HuH-7 (cell line): Measurements from ENCODE around the gene WASF2.
A peak's percentile ranks its signal among the peaks of the same experiment; 100 is the strongest.

Experiments used
- DNase-seq: peaks from one replicate; pipeline ENCODE4 v3.0.0; 2011; ENCODE audit warnings: low spot score

Gene WASF2

GRCh38 chr1:27374362-27375086 lies 115.4 kb downstream of the WASF2 start, which contains the start of gene FCN3:
Gene FCN3, minus strand, starts transcription at chr1:27374824. Its CDS starts 6 bp downstream, at chr1:27374818.
- no peak for DNase-seq

DNA sequence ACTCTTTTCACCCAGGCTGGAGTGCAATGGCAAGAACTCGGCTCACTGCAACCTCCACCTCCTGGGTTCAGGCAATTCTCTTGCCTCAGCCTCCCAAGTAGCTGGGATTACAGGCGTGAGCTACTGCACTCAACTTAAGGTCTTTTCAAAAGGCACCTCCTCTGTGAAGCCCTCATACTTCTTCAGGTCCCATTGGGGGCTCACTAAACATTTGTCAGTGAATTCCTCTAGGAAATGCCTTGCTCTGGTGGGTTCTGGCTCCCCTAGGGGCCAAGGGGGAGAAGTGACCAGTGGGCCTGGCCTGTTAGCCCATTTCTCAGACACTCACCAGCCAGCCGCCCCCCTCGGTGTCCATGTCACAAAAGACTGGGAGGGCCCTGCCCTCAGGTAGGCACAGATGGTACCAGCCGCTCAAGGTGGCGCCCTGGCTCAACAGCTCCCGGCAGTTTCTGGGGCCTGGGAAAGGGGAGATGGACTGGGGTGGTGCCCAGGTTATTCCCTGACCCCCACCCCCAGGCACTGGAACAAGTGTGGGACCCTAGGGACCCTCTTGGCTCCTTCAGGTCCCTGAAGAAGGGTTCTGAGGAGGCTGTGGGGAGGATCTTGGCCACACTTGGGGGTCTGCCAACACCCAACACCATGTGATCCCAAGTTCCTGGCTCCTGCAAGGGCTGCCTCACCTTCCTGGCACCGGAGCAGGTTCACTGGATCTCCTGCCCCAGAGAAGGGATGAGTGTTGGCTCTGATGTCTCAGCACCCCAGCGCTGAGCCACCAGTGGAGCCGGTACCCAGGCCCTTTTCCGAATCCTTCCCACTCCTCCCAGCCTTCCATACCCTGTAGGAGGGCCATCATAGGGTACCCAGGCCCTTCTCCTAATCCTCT lies 116.9 kb downstream of the WASF2 start:
- DNase-seq, result peak; percentile 50

DNA sequence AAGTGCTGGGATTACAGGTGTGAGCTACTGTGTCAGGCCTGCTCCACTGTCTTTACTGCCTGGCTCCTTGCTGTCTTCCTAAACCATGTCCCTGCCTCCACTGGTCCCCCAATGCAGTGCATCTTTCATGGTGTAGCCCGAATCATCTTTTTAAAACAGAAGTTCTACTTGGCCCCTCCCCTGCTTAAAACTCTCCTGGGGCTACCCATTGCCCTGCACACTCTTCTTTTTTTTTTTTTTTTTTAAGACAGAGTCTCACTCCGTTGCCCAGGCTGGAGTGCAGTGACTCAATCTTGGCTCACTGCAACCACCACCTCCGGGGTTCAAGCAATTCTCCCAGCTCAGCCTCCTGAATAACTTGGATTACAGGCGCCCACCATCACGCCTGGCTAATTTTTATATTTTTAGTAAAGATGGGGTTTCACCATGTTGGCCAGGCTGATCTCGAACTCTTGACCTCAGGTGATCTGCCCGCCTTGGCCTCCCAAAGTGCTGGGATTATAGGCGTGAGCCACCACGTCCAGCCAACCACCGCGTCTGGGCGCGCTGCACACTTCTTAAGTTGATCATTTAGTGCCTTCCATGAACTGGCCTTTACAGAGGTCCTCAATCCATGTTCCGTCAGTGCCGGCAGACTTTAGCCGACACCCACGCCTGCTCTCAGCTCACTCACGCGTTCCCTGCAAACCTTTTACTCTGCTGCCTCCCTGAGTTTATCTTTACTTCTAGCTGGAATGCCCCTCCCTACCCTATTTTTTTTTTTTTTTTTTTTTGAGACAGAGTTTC lies 117.8 kb downstream of the WASF2 start:
- DNase-seq, result no peak

DNA sequence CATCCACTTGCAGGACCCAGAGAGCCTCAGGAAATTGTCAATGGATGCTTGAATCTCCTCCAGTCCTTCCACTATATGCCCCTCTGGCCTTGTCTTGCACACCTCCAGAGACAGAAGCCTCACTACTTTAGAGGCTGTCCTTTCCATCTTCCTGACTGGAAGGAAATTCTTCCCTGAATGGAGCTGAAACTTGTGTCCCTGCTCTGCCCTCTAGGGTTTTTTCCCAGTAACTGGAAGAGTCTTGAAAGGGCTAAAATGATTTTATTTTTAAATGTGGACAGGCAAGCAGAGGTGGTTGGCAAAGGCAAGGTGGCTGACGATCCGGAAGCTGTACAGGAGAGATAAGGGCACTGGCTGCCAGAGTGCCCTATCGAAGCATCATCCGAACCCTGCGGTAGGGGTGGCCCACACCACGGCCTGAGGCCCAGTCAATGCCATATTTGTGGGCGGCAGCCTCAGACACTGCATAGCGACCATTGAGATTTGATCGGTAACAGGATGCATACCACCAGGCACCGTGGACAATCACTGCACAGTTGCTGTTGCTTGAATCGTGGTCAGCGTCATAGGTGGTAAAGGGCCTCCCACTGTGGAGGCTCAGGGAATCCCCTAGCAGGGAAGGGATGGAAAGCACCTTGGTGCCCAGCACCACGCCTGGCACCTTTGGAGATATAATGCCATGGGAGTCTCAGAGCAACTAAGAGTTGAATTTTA lies 120.9 kb downstream of the WASF2 start:
- DNase-seq, result peak; percentile 39

GRCh38 chr1:27367160-27367650 lies 122.8 kb downstream of the WASF2 start:
- DNase-seq, result no peak

DNA sequence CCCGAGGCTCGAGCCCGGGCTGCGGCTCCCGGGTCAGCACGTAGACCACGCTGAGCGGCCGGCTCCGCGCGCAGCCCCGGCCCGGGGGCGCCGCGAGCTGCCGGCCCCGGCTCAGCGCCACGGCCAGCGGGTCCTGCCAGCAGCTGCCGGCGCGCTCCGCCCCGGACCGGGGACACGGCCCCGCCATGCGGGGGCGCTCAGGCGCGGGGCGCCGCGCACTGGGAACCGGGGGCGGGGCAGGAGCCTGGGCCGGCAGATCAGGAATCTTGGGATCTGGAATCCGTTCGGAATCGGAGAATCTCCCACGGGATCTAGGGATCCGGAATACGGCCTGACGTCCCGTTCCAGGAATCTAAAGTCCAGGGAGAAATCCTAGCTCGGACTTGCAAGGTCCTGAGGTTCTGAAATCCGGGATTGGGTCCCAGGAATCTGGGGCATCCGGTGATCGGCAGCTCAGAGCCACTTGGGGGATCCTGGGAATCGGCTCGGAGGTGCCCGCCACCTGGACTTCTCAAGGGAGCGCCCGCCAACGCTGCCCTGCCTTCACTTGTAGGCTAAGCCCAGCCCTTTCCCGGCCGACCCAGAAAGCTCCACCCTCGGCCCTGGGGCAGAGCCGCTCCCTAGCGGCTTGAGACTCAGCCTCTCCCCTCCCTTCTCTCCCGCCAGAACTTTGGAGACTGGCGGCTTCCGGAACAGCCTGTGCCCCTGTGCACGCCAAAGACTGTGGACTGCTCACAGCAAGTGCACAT lies 123.4 kb downstream of the WASF2 start, which contains the start of gene MAP3K6:
Gene MAP3K6, minus strand, starts transcription at position 551 of the 749 bp plus-strand sequence. Its CDS starts 364 bp downstream, at position 187.
- peak; percentile 86 for DNase-seq

DNA sequence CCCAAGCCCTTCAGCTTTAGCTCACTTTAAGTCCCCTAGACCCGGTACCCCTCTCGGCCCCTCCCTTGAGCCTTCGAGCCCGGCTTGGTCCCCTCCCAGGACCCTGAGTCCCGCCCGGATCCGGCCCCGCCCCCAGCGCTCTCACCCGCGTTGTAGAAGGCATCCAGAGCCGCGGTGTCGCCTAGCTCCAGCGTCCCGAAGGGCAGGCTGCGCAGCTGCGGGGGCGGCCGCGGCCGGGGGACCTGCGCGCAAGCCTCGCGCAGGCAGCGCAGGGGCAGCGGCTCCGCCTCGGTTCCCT lies 123.9 kb downstream of the WASF2 start:
- peak; percentile 90 for DNase-seq

- peak; percentile 91 for DNase-seq
These were observed 124.4 kb downstream of the WASF2 start for GRCh38 chr1:27365372-27366112.

- DNase-seq, result no peak
These were observed 125.1 kb downstream of the WASF2 start for GRCh38 chr1:27364696-27365371.

DNA sequence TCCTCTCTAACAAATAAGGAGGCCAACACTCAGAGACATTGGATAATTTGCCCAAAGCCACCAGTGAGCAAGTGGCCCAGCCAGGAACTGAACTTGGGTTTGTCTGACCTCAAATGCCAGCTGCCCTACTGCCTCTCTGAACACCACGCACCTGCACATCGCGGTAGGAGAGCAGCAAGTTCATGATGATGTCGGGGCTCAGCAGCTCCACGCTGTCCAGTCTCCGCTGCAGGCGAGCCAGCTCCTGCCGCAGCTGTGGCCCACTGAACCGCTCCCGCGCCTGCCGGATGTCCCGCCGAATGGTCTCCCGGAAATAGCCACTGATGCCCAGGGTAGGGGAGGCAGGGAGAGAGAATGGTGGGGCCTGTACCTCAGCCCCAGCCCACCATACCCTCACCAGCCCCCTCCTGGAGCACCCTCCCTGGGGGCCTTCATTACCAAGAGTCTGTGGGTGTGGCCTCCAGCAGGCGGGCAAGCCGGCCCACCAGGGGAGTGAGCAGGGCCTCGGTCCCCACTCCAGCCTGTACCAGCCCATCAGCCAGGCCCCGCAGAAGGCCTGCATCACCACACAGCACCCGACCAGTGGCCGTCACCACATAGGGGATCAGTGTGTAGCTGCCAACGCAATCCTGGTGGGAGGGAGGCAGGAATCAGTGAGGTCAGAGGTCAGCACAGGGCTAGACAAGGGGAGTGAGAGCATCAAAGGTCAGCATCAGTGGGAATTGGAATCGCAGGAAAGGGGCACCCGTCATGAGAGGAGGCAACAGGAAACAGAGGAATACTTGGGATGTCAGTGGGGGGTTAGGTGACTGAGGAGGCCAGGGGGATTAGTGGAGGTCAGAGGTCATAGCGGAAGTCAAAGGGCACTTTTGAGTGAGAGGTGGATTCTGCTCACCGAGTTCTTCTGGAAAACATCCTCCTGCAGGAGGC lies 125.9 kb downstream of the WASF2 start:
- DNase-seq, result no peak

DNA sequence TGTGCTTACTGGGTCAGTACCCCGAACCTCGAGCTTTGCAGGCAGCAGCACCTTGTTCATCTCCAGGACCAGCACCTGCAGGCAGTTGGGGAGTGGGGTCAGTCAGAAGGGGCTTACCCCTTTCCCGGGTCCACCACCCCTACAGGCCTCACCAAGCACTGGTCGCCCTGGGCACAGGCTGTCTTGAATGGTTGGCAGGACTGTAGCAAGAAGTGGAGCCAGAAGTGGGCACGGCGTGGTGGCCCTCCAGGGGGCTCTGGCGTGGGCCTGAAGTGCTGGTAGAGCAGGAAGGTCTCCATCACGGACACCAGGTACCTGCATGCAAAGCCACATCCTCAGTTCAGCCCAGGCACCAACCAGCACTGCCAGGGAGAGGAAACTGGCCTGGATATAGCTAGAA lies 128.4 kb downstream of the WASF2 start:
- DNase-seq, result no peak

- no peak for DNase-seq
These were observed 128.9 kb downstream of the WASF2 start for GRCh38 chr1:27361044-27361402.

- DNase-seq, result no peak
These were observed 129.6 kb downstream of the WASF2 start for GRCh38 chr1:27360159-27361043.

DNA sequence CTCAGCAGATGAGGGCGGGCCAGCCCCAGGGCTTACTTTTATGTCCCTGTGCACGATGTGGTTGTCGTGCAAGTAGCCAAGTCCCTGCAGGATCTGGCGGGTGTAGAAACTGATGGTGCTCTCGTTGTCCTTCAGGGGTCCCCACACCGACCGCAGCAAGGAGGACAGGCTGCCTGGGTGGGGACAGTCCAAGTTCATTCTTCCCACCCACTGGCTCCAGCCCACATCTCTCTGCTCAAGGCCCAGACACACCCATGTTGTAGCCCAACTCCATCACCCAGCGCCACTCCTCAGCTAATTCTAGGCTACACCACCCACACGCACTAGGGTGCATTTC lies 130.2 kb downstream of the WASF2 start:
- DNase-seq, result no peak

DNA sequence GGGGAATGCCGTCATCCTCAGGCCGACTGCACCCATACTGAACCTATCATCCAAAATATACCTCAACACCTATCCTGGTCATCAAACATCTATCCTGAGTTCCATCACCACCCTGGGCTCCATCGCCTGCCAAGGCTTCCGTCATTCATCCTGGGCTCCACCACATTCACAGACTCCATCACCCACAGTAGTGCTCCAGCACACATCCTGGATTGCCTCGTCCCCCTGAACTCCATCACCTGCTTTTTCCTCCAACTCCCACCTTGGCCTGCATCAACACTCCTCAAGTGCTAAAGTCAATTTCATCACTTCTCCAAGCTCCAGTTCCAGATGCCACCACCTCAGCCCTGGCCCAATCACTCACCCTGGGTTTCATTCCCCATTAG lies 131.0 kb downstream of the WASF2 start:
- DNase-seq, result no peak

DNA sequence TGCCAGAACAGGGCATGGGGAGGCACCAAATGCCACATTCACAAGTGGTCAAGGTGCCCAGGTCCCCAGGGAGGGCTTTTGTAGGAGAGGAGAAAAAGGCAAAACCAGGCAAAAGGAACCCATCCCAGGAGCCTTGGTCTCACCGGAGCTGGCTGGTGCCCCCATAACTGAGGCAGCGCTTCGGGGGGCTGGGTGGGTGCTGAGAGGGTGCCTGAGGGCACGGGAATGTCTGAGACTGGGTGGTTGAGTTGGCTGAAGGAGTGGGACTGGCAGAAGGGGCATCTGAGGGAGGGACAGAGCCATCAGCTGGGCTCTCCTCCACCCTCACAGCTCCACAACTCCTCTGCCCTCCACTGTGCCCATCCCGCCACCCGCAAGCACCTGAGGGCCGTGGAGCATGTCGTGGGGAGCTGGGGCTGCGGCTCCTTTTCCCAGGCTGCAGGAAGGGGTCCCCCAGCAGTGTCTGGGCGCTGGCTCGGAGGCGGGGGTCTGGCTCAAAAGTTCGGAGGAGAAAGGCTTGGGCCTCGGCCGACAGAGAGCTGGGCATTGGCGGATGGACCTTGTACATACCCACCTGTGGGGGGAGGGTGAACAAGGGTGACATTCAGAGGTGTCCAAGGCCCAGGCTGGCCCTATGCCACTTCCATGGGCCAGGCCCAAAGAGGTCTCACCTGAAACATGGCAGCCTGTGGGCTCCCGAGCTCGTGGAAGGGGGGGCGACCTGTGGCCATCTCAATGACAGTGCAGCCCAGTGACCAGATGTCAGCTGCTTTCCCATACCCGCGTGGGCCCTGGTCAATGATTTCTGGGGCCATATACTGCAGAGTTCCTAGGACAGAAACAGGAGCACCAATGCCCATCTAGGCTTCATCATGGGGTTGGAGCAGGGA lies 131.7 kb downstream of the WASF2 start:
- no peak for DNase-seq
